GM21529 (cell line): Measurements from ENCODE around the gene KLRF2.
"Not testable (repeated sequence)": the region's sequence is repeated elsewhere in the genome, so short reads cannot be mapped to it uniquely, and the experiment has no call there.

ENCODE experiments used
- ATAC-seq: cut with Tn5 transposase; IDR thresholded peaks from one replicate; pipeline ENCODE4 v1.9.1; 2021; ENCODE audit not compliant: unreplicated experiment

KLRF2 gene, protein sequence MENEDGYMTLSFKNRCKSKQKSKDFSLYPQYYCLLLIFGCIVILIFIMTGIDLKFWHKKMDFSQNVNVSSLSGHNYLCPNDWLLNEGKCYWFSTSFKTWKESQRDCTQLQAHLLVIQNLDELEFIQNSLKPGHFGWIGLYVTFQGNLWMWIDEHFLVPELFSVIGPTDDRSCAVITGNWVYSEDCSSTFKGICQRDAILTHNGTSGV

GRCh38 chr12:9881246-9881645, at the start of gene KLRF2:
Gene KLRF2, plus strand, starts transcription at chr12:9881489. Its CDS starts 107 bp downstream, at chr12:9881596.
- ATAC-seq = no peak

- no peak for ATAC-seq
Measured at GRCh38 chr12:9831720-9832119, 49.6 kb upstream of the KLRF2 start.

GRCh38 chr12:9843407-9843806, 37.9 kb upstream of the KLRF2 start:
- ATAC-seq = no peak

DNA sequence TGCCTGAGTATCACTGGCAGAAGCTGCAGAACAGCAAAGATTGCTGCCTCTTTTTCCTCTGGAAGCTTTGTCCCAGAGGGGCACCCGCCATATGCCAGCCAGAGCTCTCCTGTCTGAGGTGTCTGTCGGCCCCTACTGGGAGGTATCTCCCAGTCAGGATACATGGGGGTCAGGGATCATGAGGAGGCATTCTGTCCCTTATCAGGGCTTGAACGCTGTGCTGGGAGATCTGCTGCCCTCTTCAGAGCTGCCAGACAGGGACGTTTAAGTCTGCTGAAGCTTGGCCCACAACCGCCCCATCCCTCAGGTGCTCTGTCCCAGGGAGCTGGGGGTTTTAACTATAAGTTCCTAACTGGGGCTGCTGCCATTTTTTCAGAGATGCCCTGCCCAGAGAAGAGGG, 32.4 kb upstream of the KLRF2 start:
- ATAC-seq = no peak

GRCh38 chr12:9851050-9851449, 30.2 kb upstream of the KLRF2 start:
- ATAC-seq = no peak

DNA sequence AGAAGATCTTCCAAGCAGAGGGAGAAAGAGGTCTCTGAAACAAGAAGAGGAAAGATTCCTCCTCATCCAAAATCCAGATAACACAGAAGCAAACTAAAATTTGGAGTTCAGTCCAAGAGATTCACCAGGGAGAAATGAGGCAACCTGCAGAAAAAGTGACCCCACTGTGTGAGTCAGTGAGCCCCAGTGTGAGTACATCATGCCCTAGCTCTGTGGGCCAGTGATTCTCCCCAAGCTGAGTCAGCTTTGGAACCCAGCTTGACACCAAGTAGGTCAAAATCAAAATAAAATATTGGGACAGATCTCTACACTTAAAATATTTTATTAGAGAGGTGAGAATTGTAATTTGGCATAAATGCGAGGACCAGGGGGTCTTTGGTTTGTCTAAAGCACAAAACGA, 29.4 kb upstream of the KLRF2 start:
- no peak for ATAC-seq

DNA sequence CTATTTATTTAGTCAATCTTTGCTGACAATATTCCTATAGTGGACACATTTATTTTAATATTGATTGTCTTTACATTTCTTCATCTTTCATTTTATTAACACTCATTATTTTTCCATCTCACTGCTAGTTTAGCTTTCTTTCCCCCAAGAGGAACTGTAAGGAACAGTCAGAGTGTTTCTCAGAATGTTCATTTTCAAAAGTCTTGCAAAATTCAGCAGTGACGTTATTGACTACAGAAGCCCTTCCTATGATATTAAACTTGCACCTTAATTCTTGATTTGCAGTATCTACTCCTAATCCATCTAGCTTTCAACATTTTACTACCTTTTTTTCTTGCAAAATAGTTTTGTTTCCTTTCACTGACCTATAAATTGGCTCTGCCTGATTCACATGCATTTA, 25.1 kb upstream of the KLRF2 start:
- ATAC-seq = no peak

DNA sequence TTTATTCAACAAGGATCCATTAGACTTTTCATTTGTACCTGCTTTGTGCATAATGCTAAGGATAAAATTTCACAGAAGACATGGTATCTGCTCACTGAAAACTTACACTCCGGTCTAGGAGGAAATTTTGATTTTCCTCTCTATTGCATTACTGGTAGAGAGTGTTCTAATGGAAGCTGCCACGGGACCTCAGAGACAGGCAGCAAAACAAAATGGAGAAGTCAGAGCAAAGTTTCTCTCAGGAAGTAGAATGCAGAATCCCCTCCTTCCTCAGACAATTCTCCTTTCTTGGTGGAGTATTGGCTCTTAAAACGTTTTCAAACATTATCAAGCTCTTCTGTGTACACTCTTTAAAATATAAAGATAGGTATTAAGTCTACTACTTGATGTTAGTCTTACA, 24.4 kb upstream of the KLRF2 start:
- no peak for ATAC-seq

- no peak for ATAC-seq
Measured at GRCh38 chr12:9858135-9858534, 23.2 kb upstream of the KLRF2 start.

DNA sequence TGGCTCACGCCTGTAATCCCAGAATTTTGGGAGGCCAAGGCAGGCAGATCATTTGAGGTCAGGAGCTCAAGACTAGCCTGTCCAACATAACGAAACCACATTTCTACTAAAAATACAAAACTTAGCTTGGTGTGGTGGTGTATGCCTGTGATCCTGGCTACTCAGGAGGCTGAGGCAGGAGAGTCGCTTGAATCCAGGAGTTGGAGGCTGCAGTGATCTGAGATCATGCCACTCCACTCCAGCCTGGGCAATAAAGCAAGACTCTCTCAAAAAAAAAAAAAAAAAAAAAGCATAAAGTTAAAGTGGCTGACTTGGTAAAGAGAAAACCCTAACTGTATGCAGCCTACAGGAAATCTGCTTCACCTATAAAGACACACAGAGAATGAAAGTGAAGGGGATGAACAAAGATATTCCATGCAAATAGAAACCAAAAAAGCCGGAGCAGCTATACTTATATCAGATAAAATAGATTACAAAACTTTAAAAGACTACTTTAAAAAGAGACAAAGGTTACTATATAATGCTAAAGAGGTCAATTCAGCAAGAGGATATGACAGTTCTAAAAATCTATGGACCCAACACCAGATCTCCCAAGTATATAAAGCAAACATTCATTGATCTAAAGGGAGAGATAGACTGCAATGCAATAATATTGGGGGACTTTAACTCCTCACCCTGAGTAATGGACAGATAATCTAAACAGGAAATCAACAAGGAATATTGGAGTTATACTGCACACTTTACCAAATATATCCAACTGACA, 16.2 kb upstream of the KLRF2 start:
- no peak for ATAC-seq

DNA sequence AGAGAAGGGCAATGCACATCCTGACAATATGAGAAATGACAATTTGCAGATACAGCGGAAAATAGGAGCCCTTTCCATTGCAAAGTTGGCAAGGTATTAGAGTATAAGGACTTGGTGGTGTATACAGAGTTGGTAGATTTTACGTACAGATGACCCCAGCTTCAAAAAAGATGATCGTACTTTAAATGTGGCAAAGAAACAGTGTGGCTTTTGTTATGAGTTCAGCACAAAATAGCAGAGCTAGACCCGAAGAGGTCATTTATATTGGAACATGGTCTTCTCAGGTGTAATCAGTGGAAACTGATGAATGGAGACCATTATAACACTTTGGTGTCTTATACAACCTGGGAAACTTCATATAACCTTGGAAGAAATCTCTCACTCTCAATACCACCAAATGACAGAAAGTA, 14.4 kb upstream of the KLRF2 start:
- no peak for ATAC-seq

GRCh38 chr12:9867531-9867930, 13.8 kb upstream of the KLRF2 start:
- no peak for ATAC-seq

GRCh38 chr12:9868311-9868801, 12.9 kb upstream of the KLRF2 start:
- ATAC-seq = no peak

GRCh38 chr12:9868951-9869306, 12.4 kb upstream of the KLRF2 start:
- ATAC-seq = no peak

- ATAC-seq = peak; percentile 44
Measured at GRCh38 chr12:9869307-9870161, 11.8 kb upstream of the KLRF2 start, which contains the start of gene CLEC2B. Gene CLEC2B, minus strand, starts transcription at chr12:9869354.

DNA sequence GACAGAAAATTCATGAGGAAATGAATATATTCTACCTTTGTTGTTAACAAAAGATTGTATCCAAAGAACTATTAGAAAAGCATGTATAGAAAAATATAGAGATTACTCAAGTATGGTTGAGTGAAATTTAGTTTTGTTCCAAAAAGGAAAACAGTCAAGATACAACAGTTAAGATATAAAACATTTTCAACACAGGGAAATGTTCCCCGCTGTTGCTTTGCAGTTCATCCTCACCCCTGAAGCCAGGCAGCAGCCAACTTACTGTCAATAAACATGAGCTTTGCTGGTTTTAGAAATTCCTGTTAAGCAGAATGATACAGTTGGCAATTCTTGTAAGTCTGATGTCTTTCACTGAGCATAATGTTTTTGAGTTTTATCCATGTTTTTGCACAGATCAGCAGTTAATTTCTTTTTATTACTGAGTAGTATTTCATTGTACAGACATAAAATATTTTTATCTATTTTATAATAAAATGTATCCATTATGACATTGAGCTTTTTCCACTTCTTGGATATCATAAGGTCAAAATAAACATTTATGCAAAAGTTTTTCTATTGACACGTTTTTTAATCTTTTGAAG, 10.9 kb upstream of the KLRF2 start:
- no peak for ATAC-seq

GRCh38 chr12:9872162-9872561, 9.1 kb upstream of the KLRF2 start:
- no peak for ATAC-seq

DNA sequence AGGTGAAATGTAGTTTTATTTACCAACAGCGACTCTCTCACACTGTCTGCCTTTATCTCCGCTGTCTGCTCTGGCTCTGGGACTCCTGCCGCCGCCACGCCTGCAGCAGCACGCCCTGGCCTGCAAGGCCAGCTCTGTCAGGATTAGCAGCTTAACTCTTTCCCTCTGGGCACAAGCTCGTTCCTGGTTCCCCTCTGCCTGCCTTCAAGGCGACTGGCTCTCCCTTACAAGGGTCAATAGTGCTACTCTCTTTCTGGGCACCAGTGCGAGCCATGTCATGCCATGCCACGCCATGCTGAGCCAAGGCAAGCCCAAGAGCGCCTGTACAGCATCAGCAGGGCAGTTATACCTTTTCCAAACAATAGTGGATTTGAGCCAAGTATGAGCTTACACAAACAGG, 8.5 kb upstream of the KLRF2 start:
- ATAC-seq = no peak

- not testable (repeated sequence) for ATAC-seq
Measured at GRCh38 chr12:9876120-9876519, 5.2 kb upstream of the KLRF2 start.

- ATAC-seq = no peak
Measured at GRCh38 chr12:9880532-9881078, 684 bp upstream of the KLRF2 start.

GRCh38 chr12:9881988-9882387, 699 bp downstream of the KLRF2 start:
- no peak for ATAC-seq
